GM12864 (cell line): ENCODE results near the gene ZNF615.
"Not testable (repeated sequence)": the region's sequence is repeated elsewhere in the genome, so short reads cannot be mapped to it uniquely, and the experiment has no call there.

Experiments used
- DNase-seq: peaks from one replicate; pipeline ENCODE4 v3.0.0-alpha.2; 2011; ENCODE audit warnings: low read depth
- H3K4me3 ChIP-seq: 2 replicates; pipeline ENCODE4 v1.5.1; 2011; ENCODE audit warnings: mild to moderate bottlenecking, low read depth, low read length, control low read depth
- CTCF ChIP-seq: IDR thresholded peaks from 2 replicates; pipeline ENCODE4 v1.5.1; 2011; ENCODE audit warnings: low read depth, mild to moderate bottlenecking, moderate library complexity, low read length, control low read depth, inconsistent platforms; ENCODE audit errors: missing control alignments

ZNF615 gene

DNA sequence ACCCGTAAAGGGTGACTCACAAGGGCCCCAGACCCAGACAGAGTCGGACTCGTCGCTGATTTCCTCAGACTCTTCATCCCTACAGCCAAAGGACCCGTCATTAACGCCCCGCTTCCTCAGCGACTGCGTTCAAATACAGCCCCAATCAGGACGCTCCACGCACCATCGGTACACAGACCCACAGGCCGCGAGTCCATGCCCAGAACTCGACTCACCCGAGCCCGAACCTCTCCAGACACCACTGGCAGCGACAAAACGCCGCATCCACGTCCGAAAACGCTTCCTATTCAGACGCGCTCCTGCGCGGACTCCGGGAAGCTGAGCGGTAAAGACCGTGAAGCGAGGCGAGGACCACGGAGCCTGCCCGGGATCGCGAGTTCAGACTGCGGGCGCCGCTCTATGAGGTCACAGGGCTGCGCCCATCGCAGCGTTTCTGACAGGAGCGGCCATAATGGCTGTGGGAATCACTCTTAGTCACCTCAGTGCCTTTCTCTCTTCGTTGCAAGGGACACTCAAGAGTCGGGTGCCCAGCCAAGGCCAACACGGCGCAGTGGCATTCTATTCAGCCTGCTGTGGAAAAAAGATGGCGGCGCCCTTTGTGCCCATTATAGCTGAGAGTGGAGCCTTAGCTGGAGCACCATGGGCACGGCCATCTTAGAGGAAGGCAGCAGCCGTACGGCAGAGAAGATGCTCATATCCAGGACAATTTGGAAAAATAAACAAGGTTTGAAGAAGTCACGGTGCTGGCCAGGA, 20.2 kb upstream of the ZNF615 start, which contains the start of gene ZNF614:
Gene ZNF614, minus strand, starts transcription at position 353 of the 753 bp plus-strand sequence. CDS start 2,634 bp downstream, outside the sequence.
- TF ChIP-seq CTCF: no peak
- peak; percentile 56 for DNase-seq
- peak within 1 kb of the TSS; percentile 97 for H3K4me3 ChIP-seq

DNA sequence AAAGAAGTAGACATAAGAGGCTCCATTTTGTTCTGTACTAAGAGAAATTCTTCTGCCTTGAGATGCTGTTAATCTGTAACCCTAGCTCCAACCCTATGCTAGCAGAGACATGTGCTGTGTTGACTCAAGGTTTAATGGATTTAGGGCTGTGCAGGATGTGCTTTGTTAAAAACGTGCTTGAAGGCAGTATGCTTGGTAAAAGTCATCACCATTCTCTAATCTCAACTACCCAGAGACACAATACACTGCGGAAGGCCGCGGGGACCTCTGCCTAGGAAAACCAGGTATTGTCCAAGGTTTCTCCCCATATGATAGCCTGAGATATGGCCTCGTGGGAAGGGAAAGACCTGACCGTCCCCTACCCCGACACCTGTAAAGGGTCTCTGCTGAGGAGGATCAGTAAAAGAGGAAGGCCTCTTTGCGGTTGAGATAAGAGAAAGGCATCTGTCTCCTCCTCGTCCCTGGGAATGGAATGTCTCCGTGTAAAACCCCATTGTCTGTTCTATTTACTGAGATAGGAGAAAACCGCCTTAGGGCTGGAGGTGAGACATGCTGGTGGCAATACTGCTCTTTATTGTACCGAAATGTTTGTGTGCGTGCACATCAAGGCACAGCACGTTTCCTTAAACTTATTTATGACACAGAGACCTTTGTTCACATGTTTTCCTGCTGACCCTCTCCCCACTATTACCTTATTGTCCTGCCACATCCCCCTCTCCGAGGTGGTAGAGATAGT, 18.4 kb upstream of the ZNF615 start:
- not testable (repeated sequence) for H3K4me3 ChIP-seq, DNase-seq

GRCh38 chr19:52024478-52024877, 16.5 kb upstream of the ZNF615 start:
- not testable (repeated sequence) for H3K4me3 ChIP-seq, DNase-seq

DNA sequence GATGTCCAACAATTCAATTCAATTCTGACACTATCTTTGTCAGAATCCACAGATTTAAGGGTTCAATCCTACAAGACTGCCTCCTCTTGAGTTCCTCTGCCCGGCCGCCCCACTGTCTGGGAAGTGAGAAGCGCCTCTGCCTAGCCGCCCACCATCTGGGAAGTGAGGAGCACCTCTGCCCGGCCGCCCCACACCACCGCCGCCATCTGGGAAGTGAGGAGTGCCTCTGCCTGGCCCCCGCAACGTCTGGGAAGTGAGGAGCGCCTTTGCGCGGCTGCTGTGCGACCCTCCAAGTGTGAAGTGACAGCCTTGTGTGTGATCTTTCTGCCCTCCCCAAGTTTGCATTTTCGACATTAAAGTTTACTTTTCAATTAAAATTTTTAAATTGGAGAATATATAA, 14.2 kb upstream of the ZNF615 start:
- DNase-seq: no peak
- no peak overlapping the region for H3K4me3 ChIP-seq
- no peak for TF ChIP-seq CTCF

DNA sequence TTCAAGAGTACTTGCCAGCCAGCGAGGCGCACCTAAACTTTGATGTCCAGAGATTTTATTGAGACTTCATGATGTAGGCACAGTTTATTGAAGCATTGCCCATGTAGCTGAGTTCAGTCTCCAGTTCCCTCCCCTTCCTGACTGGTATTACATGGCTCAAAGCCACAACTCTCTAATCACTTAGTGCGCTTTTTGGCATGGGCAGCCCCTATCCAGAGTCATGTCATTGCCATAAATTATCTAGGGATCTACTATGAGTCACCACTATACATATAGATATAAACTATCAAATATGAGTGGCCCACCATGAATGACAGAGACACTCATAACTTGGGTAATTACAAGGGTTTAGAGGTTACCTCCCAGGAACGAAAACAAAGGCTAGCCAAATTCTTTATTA, 12.5 kb upstream of the ZNF615 start:
- no peak for DNase-seq
- H3K4me3 ChIP-seq: no peak overlapping the region
- no peak for TF ChIP-seq CTCF

DNA sequence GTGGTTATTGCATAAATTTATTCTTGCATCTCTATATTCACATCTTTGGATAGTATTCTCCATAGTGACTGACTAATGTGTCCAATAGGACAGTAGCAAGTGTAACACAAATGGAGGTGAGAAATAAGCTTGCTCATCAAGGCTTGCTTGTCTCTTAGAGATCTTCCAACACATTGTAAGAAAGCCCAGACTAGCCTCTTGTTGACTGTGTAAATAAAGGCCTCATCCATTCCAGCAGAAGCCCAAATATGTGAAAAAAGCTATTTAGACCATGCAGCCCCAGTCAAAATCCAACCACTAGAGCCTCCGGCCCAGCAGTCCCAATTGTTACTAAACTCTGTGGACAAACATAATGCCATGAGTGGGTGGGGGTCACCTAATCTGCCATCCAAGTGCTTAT, 2.7 kb upstream of the ZNF615 start:
- H3K4me3 ChIP-seq: no peak overlapping the region
- DNase-seq: no peak
- TF ChIP-seq CTCF: no peak

DNA sequence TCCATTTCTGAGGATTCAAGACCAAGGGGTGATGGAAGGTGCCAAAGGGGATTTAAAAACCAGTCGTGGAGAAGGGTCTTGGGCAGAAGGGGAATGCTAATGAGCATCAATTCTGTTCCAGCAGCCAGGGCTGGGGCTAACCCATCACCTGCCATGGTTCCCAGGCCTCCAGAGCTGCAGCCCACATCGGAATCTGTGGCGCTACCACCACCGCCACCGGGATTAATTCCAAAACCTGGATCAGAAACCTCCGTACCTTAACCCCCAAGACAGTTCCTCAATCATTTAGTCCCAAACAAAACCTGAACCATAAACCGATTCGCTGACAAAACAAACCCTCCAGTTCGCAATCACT, 583 bp downstream of the ZNF615 start:
- TF ChIP-seq CTCF: no peak
- H3K4me3 ChIP-seq: peak overlapping the region; percentile 87
- DNase-seq: no peak
